K562 (cell line): ENCODE measurements around the gene ZGLP1. TPM values are rescaled to one million over a fixed set of nuclear protein-coding genes. Genes with fewer than 3 reads are reported as not detected.

Experiments used
- BHLHE40 ChIP-seq: IDR thresholded peaks from 2 replicates; pipeline ENCODE4 v1.6.1; 2011; ENCODE audit warnings: low read length, improper control_type of control experiment
- CREB1 ChIP-seq, 2 experiments: sonication (generic) in 1 of 2; formaldehyde crosslinking in 1 of 2; IDR thresholded peaks; 2 replicates each; pipeline versions ENCODE4 v1.6.1 to v1.8.0; 2012 to 2022; ENCODE audit warnings: inconsistent platforms in 1 of 2, mild to moderate bottlenecking in 1 of 2, missing genetic modification reagents in 1 of 2, moderate library complexity in 1 of 2
- HNRNPH1 ChIP-seq: fragments of 200-400 bp; formaldehyde crosslinking; optimal IDR thresholded peaks from 2 replicates; pipeline ENCODE3; 2017; ENCODE audit warnings: low read depth, mild to moderate bottlenecking, low read length, moderate library complexity
- ID3 ChIP-seq, 2 experiments: fragments of 250-450 bp in 1 of 2; fragments of 450-650 bp in 1 of 2; sonication (Bioruptor Pico) in 1 of 2; IDR thresholded peaks; 2 replicates each; pipeline versions ENCODE4 v1.6.1 to v1.8.0; 2016 to 2021; ENCODE audit warnings: mild to moderate bottlenecking in 2 of 2, moderate library complexity in 2 of 2, missing compliant biosample characterization in 1 of 2, missing genetic modification characterization in 1 of 2
- KDM5B ChIP-seq: fragments of 200-600 bp; sonication (generic); IDR thresholded peaks from 2 replicates; pipeline ENCODE4 v1.6.1; 2012; ENCODE audit warnings: low read depth, mild to moderate bottlenecking, moderate library complexity, low read length, control low read depth, inconsistent platforms; ENCODE audit not compliant: insufficient replicate concordance
- KLF13 ChIP-seq: fragments of 450-650 bp; IDR thresholded peaks from 2 replicates; pipeline ENCODE4 v1.6.1; 2016; ENCODE audit warnings: missing genetic modification characterization, low read depth, mild to moderate bottlenecking, missing compliant biosample characterization, moderate library complexity, borderline replicate concordance
- MAFK ChIP-seq: IDR thresholded peaks from 2 replicates; pipeline ENCODE4 v1.6.1; 2011; ENCODE audit warnings: low read length, improper control_type of control experiment
- MEF2D ChIP-seq: conservative IDR thresholded peaks from 2 replicates; pipeline ENCODE4 v1.6.1; 2016; ENCODE audit warnings: low read depth, missing genetic modification characterization, missing compliant biosample characterization
- PHF21A ChIP-seq: fragments of 450-650 bp; IDR thresholded peaks from 2 replicates; pipeline ENCODE4 v1.6.1; 2017; ENCODE audit warnings: low read depth, borderline replicate concordance
- PHF8 ChIP-seq: fragments of 200-600 bp; sonication (generic); IDR thresholded peaks from 2 replicates; pipeline ENCODE4 v1.6.1; 2012; ENCODE audit warnings: mixed run types, mild to moderate bottlenecking, inconsistent platforms, low read length, moderate library complexity, borderline replicate concordance
- POLR2AphosphoS2 ChIP-seq: IDR thresholded peaks from 2 replicates; pipeline ENCODE4 v1.6.1; 2012; ENCODE audit warnings: low read length, improper control_type of control experiment
- SAFB ChIP-seq: fragments of 200-400 bp; formaldehyde crosslinking; IDR thresholded peaks from 2 replicates; pipeline ENCODE4 v1.6.1; 2017; ENCODE audit warnings: low read depth, low read length, borderline replicate concordance
- SRSF9 ChIP-seq: fragments of 200-400 bp; formaldehyde crosslinking; IDR thresholded peaks from 2 replicates; pipeline ENCODE4 v1.6.1; 2017; ENCODE audit warnings: low read depth, low read length, borderline replicate concordance
- YY1 ChIP-seq, 3 experiments: IDR thresholded peaks; 2 replicates each; pipeline ENCODE4 v1.6.1; 2011; ENCODE audit warnings: low read length in 2 of 3, mild to moderate bottlenecking in 2 of 3, moderate library complexity in 2 of 3, borderline replicate concordance in 1 of 3, control low read depth in 1 of 3, low read depth in 1 of 3; ENCODE audit not compliant: insufficient read depth in 3 of 3, insufficient replicate concordance in 2 of 3, control insufficient read depth in 1 of 3, insufficient read length in 1 of 3; ENCODE audit errors: extremely low read depth in 1 of 3
- ZBTB33 ChIP-seq: sonication (generic); formaldehyde crosslinking; IDR thresholded peaks from 2 replicates; pipeline ENCODE4 v1.8.1; 2023; ENCODE audit warnings: mild to moderate bottlenecking, missing genetic modification reagents
- ZBTB7A ChIP-seq: IDR thresholded peaks from 2 replicates; pipeline ENCODE4 v1.6.1; 2011; ENCODE audit warnings: low read depth, mild to moderate bottlenecking, low read length, moderate library complexity, borderline replicate concordance; ENCODE audit not compliant: control insufficient read depth
- ZFX ChIP-seq: sonication (generic); formaldehyde crosslinking; IDR thresholded peaks from 2 replicates; pipeline ENCODE4 v1.8.0; 2022; ENCODE audit warnings: mild to moderate bottlenecking, missing genetic modification reagents, moderate library complexity
- ZNF24 ChIP-seq: fragments of 450-650 bp; IDR thresholded peaks from 2 replicates; pipeline ENCODE4 v1.6.1; 2016
- ZNF639 ChIP-seq, 2 experiments: fragments of 200-800 bp in 1 of 2; sonication (Bioruptor generic) in 1 of 2; sonication (generic) in 1 of 2; formaldehyde crosslinking in 1 of 2; IDR thresholded peaks in 1 of 2; conservative IDR thresholded peaks in 1 of 2; 2 replicates each; pipeline versions ENCODE4 v1.5.0 to v1.6.1; 2016 to 2020; ENCODE audit warnings: missing compliant biosample characterization in 1 of 2, missing genetic modification characterization in 1 of 2, missing genetic modification reagents in 1 of 2
- polyA plus RNA-seq, 8 experiments: library from polyadenylated mRNA; depleted of rRNA in 4 of 8; stranded (reverse) in 5 of 8; unstranded in 3 of 8; fragments of >200 nt; fragmentation: Nextera tagmentation in 2 of 8; fragmentation: Illumina TruSeq in 1 of 8; extraction: Ambion mirVana in 2 of 8; extraction: Trizol in 1 of 8; gene quantifications; 2 replicates each; pipeline versions ENCODE4 v1.2.1 to v1.2.3, GENCODE V29; 2011 to 2014; ENCODE audit warnings: inconsistent platforms in 1 of 8, missing spikeins in 1 of 8
- total RNA-seq, 7 experiments: library from RNA; depleted of rRNA in 6 of 7; stranded (reverse); fragments of >200 nt in 6 of 7; fragmentation: Illumina TruSeq in 2 of 7; extraction: Trizol in 2 of 7; gene quantifications; 2 replicates each; pipeline versions ENCODE4 v1.2.1 to v1.2.3, GENCODE V29; 2011 to 2021; ENCODE audit warnings: low replicate concordance in 1 of 7
- TF ChIP-seq, protein P1 (sequence below): fragments of 250-450 bp; sonication (Bioruptor Pico); IDR thresholded peaks from 2 replicates; pipeline ENCODE4 v1.8.0; 2022; ENCODE audit warnings: moderate library complexity, mild to moderate bottlenecking, inconsistent platforms

ZGLP1 gene
- total and polyA plus RNA-seq, 9 of the 15 experiments (the other 6 are each of a cell fraction or from before 2014, with no cell fraction given) = 0.24 to 4.5 (median 2.2) TPM

DNA sequence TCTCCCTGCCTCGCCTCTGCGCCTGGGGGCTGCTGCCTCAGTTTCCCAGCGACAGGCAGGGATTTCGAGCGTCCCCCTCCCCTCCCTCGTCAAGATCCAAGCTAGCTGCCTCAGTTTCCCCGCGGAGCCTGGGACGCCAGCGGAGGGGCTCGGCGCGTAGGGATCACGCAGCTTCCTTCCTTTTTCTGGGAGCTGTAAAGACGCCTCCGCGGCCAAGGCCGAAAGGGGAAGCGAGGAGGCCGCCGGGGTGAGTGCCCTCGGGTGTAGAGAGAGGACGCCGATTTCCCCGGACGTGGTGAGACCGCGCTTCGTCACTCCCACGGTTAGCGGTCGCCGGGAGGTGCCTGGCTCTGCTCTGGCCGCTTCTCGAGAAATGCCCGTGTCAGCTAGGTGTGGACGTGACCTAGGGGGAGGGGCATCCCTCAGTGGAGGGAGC lies 39.4 kb downstream of the ZGLP1 start (continued):
- TF ChIP-seq HNRNPH1 (no peak), MEF2D (tag) (no peak), YY1 (IDR thresholded peaks at IDR 0.05; ENCODE audit: borderline replicate concordance in 1 of 3, control insufficient read depth in 1 of 3, extremely low read depth in 1 of 3, insufficient read depth in 3 of 3, insufficient read length in 1 of 3, insufficient replicate concordance in 2 of 3, low read depth in 1 of 3, low read length in 2 of 3) (no peak), SAFB (peak; percentile 82; the same call in 1 of the 2 replicates), MAFK (no peak), KLF13 (tag) (no peak), ID3 (CRISPR knock-in tag; IDR thresholded peaks at IDR 0.05) (no peak), ID3 (tag; IDR thresholded peaks at IDR 0.05) (no peak), POLR2AphosphoS2 (no peak), SRSF9 (no peak), ZBTB33 (CRISPR knock-in tag) (peak; percentile 39; the same call in 1 of the 2 replicates), CREB1 (IDR thresholded peaks at IDR 0.05) (no peak; the same call in 1 of the 2 replicates), CREB1 (CRISPR knock-in tag; IDR thresholded peaks at IDR 0.05) (0 out of 2 replicates have a peak, but pooled peaks have one; percentile 3), BHLHE40 (0 out of 2 replicates have a peak, but pooled peaks have one; percentile 26), PHF8 (peak; percentile 18; the same call in 1 of the 2 replicates), ZBTB7A (peak; percentile 36; the same call in 1 of the 2 replicates), ZNF24 (no peak), ZFX (peak; percentile 59; the same call in 1 of the 2 replicates), ZNF639 (CRISPR knock-in tag; conservative IDR thresholded peaks at IDR 0.05 in 1 of 2, IDR thresholded peaks at IDR 0.05 in 1 of 2) (peak in 1 of 2 experiments; percentile 47; a peak in 1 of 4 replicates), PHF21A (no peak), KDM5B (no peak)
- TF ChIP-seq, protein P1, sequence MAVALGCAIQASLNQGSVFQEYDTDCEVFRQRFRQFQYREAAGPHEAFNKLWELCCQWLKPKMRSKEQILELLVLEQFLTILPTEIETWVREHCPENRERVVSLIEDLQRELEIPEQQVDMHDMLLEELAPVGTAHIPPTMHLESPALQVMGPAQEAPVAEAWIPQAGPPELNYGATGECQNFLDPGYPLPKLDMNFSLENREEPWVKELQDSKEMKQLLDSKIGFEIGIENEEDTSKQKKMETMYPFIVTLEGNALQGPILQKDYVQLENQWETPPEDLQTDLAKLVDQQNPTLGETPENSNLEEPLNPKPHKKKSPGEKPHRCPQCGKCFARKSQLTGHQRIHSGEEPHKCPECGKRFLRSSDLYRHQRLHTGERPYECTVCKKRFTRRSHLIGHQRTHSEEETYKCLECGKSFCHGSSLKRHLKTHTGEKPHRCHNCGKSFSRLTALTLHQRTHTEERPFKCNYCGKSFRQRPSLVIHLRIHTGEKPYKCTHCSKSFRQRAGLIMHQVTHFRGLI = 0 out of 2 replicates have a peak, but pooled peaks have one; percentile 20
